ENCODE data around the gene VPS25. TPM values are rescaled to one million over a fixed set of nuclear protein-coding genes. Genes with fewer than 3 reads are reported as not detected.

VPS25 gene
- total RNA-seq, 1 donor from 2014 or later = 76.5 TPM

GRCh38 chr17:42791948-42792347 lies 18.7 kb downstream of the VPS25 start:
- peaks cover 2% of the 10 kb centered on the region for H3K36me3 Mint-ChIP-seq (ENCODE audit: insufficient read depth)
- TF ChIP-seq, protein P1, sequence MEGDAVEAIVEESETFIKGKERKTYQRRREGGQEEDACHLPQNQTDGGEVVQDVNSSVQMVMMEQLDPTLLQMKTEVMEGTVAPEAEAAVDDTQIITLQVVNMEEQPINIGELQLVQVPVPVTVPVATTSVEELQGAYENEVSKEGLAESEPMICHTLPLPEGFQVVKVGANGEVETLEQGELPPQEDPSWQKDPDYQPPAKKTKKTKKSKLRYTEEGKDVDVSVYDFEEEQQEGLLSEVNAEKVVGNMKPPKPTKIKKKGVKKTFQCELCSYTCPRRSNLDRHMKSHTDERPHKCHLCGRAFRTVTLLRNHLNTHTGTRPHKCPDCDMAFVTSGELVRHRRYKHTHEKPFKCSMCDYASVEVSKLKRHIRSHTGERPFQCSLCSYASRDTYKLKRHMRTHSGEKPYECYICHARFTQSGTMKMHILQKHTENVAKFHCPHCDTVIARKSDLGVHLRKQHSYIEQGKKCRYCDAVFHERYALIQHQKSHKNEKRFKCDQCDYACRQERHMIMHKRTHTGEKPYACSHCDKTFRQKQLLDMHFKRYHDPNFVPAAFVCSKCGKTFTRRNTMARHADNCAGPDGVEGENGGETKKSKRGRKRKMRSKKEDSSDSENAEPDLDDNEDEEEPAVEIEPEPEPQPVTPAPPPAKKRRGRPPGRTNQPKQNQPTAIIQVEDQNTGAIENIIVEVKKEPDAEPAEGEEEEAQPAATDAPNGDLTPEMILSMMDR (IDR thresholded peaks at IDR 0.05; ENCODE audit: unreplicated experiment) = no peak
- no peaks in the 10 kb centered on the region for H3K9me3 Mint-ChIP-seq (ENCODE audit: low read depth)
- no peak for DNase-seq (ENCODE audit: low spot score, unreplicated experiment)
- H3K4me1 Mint-ChIP-seq (ENCODE audit: low read depth) = peaks cover 2% of the 10 kb centered on the region
- no peak overlapping the region for H3K27ac Mint-ChIP-seq
- peaks cover 5% of the 10 kb centered on the region for H3K27me3 Mint-ChIP-seq
- H3K4me3 Mint-ChIP-seq (ENCODE audit: low read depth) = no peak overlapping the region

DNA sequence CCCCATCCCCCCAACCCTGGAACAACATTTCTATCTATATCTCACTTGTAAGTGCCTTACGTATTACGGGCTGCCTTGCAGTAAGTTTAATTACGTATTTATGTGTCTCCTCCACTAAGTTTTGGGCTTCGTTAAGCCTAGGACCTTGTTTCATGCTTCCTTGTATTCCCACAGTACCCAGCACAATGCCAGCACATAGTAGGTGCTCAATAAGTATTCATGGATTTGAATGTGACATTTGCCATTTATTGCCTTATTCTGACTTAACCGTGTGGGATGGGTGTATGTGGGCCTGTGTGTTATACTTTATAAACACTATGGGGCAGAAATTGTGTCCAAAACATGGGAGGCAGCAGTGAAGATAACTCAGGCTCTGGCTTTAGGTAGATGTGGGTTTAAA lies 19.3 kb downstream of the VPS25 start:
- Mint-ChIP-seq H3K4me3 (ENCODE audit: low read depth) (no peak overlapping the region), H3K4me1 (ENCODE audit: low read depth) (peaks cover 6% of the 10 kb centered on the region), H3K9me3 (ENCODE audit: low read depth) (no peaks in the 10 kb centered on the region), H3K27me3 (peaks cover 5% of the 10 kb centered on the region), H3K27ac (no peak overlapping the region), H3K36me3 (ENCODE audit: insufficient read depth) (peaks cover 2% of the 10 kb centered on the region)
- TF ChIP-seq, protein P1 (IDR thresholded peaks at IDR 0.05; ENCODE audit: unreplicated experiment) = no peak
- DNase-seq (ENCODE audit: low spot score, unreplicated experiment) = no peak

- Mint-ChIP-seq H3K36me3 (ENCODE audit: insufficient read depth) (peaks cover 4% of the 10 kb centered on the region), H3K4me1 (ENCODE audit: low read depth) (peaks cover 15% of the 10 kb centered on the region), H3K9me3 (ENCODE audit: low read depth) (peaks cover 4% of the 10 kb centered on the region), H3K4me3 (ENCODE audit: low read depth) (no peak overlapping the region), H3K27ac (no peak overlapping the region), H3K27me3 (peaks cover 5% of the 10 kb centered on the region)
- no peak for DNase-seq (ENCODE audit: low spot score, unreplicated experiment)
- TF ChIP-seq, protein P1 (IDR thresholded peaks at IDR 0.05; ENCODE audit: unreplicated experiment) = no peak
Observed at GRCh38 chr17:42795061-42795460, 21.8 kb downstream of the VPS25 start.

- DNase-seq (ENCODE audit: low spot score, unreplicated experiment) = no peak
- peaks cover 15% of the 10 kb centered on the region for H3K4me1 Mint-ChIP-seq (ENCODE audit: low read depth)
- TF ChIP-seq, protein P1 (IDR thresholded peaks at IDR 0.05; ENCODE audit: unreplicated experiment) = no peak
- no peak overlapping the region for H3K27ac Mint-ChIP-seq
- peaks cover 4% of the 10 kb centered on the region for H3K36me3 Mint-ChIP-seq (ENCODE audit: insufficient read depth)
- peak overlapping the region; percentile 35 for H3K4me3 Mint-ChIP-seq (ENCODE audit: low read depth)
- H3K9me3 Mint-ChIP-seq (ENCODE audit: low read depth) = peaks cover 4% of the 10 kb centered on the region
- H3K27me3 Mint-ChIP-seq = peaks cover under 1% of the 10 kb centered on the region
Observed at GRCh38 chr17:42795465-42795864, 22.2 kb downstream of the VPS25 start.

DNA sequence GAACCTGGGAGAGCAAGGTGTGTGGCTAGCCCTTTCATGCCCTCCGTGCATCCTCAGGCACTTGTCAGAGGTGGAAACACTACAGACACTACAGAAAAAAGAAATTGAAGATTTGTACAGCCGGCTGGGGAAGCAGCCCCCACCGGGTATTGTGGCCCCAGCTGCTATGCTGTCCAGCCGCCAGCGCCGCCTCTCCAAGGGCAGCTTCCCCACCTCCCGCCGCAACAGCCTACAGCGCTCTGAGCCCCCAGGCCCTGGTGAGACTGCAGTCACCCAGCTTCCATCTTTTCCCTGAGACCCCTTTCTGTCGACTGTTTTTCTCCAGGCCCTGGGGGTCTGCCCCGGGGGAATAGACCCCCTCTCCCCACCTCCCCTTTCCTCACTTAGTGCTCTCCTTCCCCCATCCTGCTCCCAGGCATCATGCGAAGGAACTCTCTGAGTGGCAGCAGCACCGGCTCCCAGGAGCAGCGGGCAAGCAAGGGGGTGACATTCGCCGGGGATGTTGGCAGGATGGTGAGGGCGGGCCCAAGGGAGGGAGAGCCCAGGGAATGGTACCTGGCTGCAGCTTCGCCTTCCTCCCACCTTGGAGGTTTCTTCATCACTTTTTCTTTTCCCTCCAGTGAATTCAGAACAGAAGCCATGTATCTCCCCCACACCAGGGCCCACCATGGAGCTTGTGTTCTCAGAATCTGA lies 23.0 kb downstream of the VPS25 start:
- H3K4me3 Mint-ChIP-seq (ENCODE audit: low read depth) = no peak overlapping the region
- H3K4me1 Mint-ChIP-seq (ENCODE audit: low read depth) = peaks cover 15% of the 10 kb centered on the region
- no peaks in the 10 kb centered on the region for H3K27me3 Mint-ChIP-seq
- DNase-seq (ENCODE audit: low spot score, unreplicated experiment) = no peak
- TF ChIP-seq, protein P1 (IDR thresholded peaks at IDR 0.05; ENCODE audit: unreplicated experiment) = no peak
- H3K9me3 Mint-ChIP-seq (ENCODE audit: low read depth) = peaks cover 4% of the 10 kb centered on the region
- H3K27ac Mint-ChIP-seq = peak overlapping the region; percentile 21
- H3K36me3 Mint-ChIP-seq (ENCODE audit: insufficient read depth) = peaks cover 4% of the 10 kb centered on the region

Measured in progenitor cell of endocrine pancreas (in vitro differentiated cells).